Right cardiac atrium (tissue), 5 donors: ENCODE measurements around the gene KLHL17. TPM values are rescaled to one million over a fixed set of nuclear protein-coding genes. Genes with fewer than 3 reads are reported as not detected.

Experiments used
- ATAC-seq, 2 donors: fragments of 200-7000 bp; cut with Tn5 transposase; one replicate each; pipeline versions ENCODE4 v1.8.0 to v1.9.1; 2020; ENCODE audit warnings: moderate library complexity in 2 of 2, mild to moderate bottlenecking in 1 of 2
- DNase-seq, 3 donors: peaks; one replicate each; pipeline ENCODE4 v3.0.0-alpha.2; 2020
- H3K27ac ChIP-seq: one replicate; pipeline ENCODE4 v1.5.1; 2013; ENCODE audit warnings: mild to moderate bottlenecking, low read length, control low read depth, moderate library complexity
- H3K27me3 ChIP-seq: one replicate; pipeline ENCODE4 v1.6.1; 2013; ENCODE audit not compliant: control insufficient read depth, insufficient read depth
- H3K4me1 ChIP-seq: one replicate; pipeline ENCODE4 v1.6.1; 2013; ENCODE audit warnings: low read length; ENCODE audit not compliant: control insufficient read depth, insufficient read depth
- H3K4me3 ChIP-seq: one replicate; pipeline ENCODE4 v1.5.1; 2013; ENCODE audit warnings: low read length, control low read depth
- H3K9me3 ChIP-seq: one replicate; pipeline ENCODE4 v1.6.1; 2013; ENCODE audit warnings: low read length; ENCODE audit not compliant: control insufficient read depth
- WGBS: extraction: QIAGEN DNeasy Blood & Tissue Kit; methylation state at CpG from one replicate; pipeline ENCODE4 v1.1.7; 2013; 5-methylcytosine and 5-hydroxymethylcytosine counted together
- intact Hi-C, 4 donors: fragments of 100-400 bp; cut with DNase I; formaldehyde crosslinking; loops; one replicate each; pipeline versions ENCODE4 v1.11.0 to v1.14.0; 2022 to 2023
- long read RNA-seq, 4 donors: library from polyadenylated mRNA; unstranded; transcript quantifications; one replicate each; pipeline ENCODE4 v2.0.0, GENCODE V29; 2020 to 2021
- polyA plus RNA-seq: library from polyadenylated mRNA; stranded (reverse); fragments of 200-250 nt; gene quantifications from one replicate; pipeline ENCODE4 v1.2.3, GENCODE V29; 2013
- total RNA-seq, 4 donors: library from RNA; stranded (reverse); fragmentation: NEBNext Ultra II Directional; extraction: Animal tissue kit (Norgen Biotek cat#: 25700); gene quantifications; one replicate each; pipeline ENCODE4 v1.2.1, GENCODE V29; 2021
- donor health status: healthy with polysubstance abuse.
- donor health status: DM: no; HTN: yes; CAD: no.
- donor health status: DM: no; HTN: no; CAD: no.
- donor health status: DM: no; HTN: yes; CAD: no; lungs with severe emphysema.
- donor health status: DM: yes; HTN: yes; CAD: no.

Gene KLHL17
- 1 to 10 TPM; 5.0 to 9.7 (median 6.6) TPM for total RNA-seq
- polyA plus RNA-seq = 5.3 TPM
- long read RNA-seq, donor 1, transcript KLHL17-201 (12 exons, 2,560 nt) = major isoform, 5 of 14 reads
- long read RNA-seq, donor 1, partial matches to known transcripts = 3 of 14 reads
- long read RNA-seq, donor 1, other reads (novel, unspliced or antisense) = 6 of 14 reads
- long read RNA-seq, donor 2, partial matches to known transcripts = 2 of 15 reads
- long read RNA-seq, donor 2, other reads (novel, unspliced or antisense) = 9 of 15 reads
- long read RNA-seq, donor 3, partial matches to known transcripts = 2 of 2 reads
- long read RNA-seq, donor 3, other reads (novel, unspliced or antisense) = 0 of 2 reads
- long read RNA-seq, donor 4, partial matches to known transcripts = 3 of 9 reads
- long read RNA-seq, donor 4, other reads (novel, unspliced or antisense) = 5 of 9 reads

GRCh38 chr1:960363-961131 is at the start of gene KLHL17:
Gene KLHL17 (plus strand): TSS chr1:960584. CDS start chr1:960694, 110 bp downstream.
- peak; percentile 50 to 51 for ATAC-seq
- H3K4me1 ChIP-seq = no peaks in the 10 kb centered on the region
- H3K27me3 ChIP-seq = no peaks in the 10 kb centered on the region
- H3K9me3 ChIP-seq = no peaks in the 10 kb centered on the region
- no peak within 1 kb of the TSS for H3K27ac ChIP-seq
- under 1% methylated on average over 101 of the region's 109 CpGs for WGBS
- peak; percentile 82 to 92 (median 91) for DNase-seq
- intact Hi-C loops = no loop called here
- H3K4me3 ChIP-seq = peak within 1 kb of the TSS; percentile 92

GRCh38 chr1:910881-911721 is 49.3 kb upstream of the KLHL17 start:
- H3K4me3 ChIP-seq = no peak overlapping the region
- ATAC-seq (no peak), DNase-seq (peak; percentile 13 to 61 (median 37))
- intact Hi-C loops = no loop called here
- H3K27me3 ChIP-seq = no peaks in the 10 kb centered on the region
- WGBS = 61% methylated on average over 25 of the region's 25 CpGs
- H3K9me3 ChIP-seq = no peaks in the 10 kb centered on the region
- H3K27ac ChIP-seq = no peak overlapping the region
- peaks cover 6% of the 10 kb centered on the region for H3K4me1 ChIP-seq

- DNase-seq (peak in 1 of 3 donors; percentile 46), ATAC-seq (no peak)
- intact Hi-C loops = no loop called here
- peaks cover 2% of the 10 kb centered on the region for H3K4me1 ChIP-seq
- no peaks in the 10 kb centered on the region for H3K27me3 ChIP-seq
- H3K9me3 ChIP-seq = no peaks in the 10 kb centered on the region
- WGBS = 62% methylated on average over 15 of the region's 15 CpGs
- H3K4me3 ChIP-seq = no peak overlapping the region
- H3K27ac ChIP-seq = no peak overlapping the region
These were observed 48.3 kb upstream of the KLHL17 start for GRCh38 chr1:911875-912739.

GRCh38 chr1:912740-913301 is 47.6 kb upstream of the KLHL17 start:
- no peak overlapping the region for H3K27ac ChIP-seq
- peak; percentile 29 to 67 (median 61) for DNase-seq
- peaks cover 2% of the 10 kb centered on the region for H3K4me1 ChIP-seq
- 43% methylated on average over 24 of the region's 24 CpGs for WGBS
- no peaks in the 10 kb centered on the region for H3K27me3 ChIP-seq
- no peak for ATAC-seq
- no peak overlapping the region for H3K4me3 ChIP-seq
- intact Hi-C loops = no loop called here
- H3K9me3 ChIP-seq = no peaks in the 10 kb centered on the region

- intact Hi-C loops = no loop called here
- 73% methylated on average over 16 of the region's 16 CpGs for WGBS
- ATAC-seq (no peak), DNase-seq (peak in 2 of 3 donors; percentile 44 to 62)
- no peak overlapping the region for H3K4me3 ChIP-seq
- no peak overlapping the region for H3K27ac ChIP-seq
- no peaks in the 10 kb centered on the region for H3K9me3 ChIP-seq
- H3K27me3 ChIP-seq = no peaks in the 10 kb centered on the region
- peaks cover 2% of the 10 kb centered on the region for H3K4me1 ChIP-seq
These were observed 46.8 kb upstream of the KLHL17 start for GRCh38 chr1:913491-914130.

DNA sequence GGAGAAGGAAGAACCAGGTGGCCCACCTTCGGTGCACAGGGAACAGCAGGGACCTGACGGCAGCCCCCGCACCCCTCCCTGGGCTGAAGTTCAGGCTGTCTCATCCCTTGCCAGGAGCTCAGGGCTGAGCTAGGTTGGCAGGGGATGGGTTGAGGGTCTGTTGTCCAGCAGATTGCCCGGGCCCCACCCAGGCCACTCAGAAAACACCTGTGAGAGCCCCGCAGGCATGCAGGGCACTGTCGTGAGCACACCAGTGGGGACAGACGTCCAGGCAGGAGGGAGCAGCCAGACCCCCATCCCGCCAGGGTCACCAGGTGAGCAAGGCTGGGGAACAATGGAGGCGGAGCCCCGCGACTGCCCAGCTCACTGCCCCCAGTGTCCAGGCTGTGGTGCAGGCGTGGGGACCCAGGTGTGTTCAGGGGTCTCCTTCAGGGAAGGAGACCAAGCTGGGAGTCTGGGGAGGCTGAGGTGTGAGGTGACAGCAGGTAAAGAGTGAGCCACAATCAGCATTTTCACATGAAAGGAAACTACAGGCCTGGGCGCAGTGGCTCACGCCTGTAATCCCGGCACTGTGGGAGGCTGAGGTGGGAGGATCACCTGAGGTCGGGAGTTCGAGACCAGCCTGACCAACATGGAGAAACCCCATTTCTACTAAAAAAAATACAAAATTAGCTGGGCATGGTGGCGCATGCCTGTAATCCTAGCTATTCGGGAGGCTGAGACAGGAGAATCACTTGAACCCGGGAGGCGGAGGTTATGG is 46.1 kb upstream of the KLHL17 start:
- peak; percentile 14 to 59 (median 45) for DNase-seq
- Histone ChIP-seq H3K4me1 (peaks cover 2% of the 10 kb centered on the region), H3K27me3 (no peaks in the 10 kb centered on the region), H3K27ac (no peak overlapping the region), H3K9me3 (no peaks in the 10 kb centered on the region), H3K4me3 (no peak overlapping the region)
- intact Hi-C loops = no loop called here
- no peak for ATAC-seq
- 82% methylated on average over 21 of the region's 21 CpGs for WGBS

GRCh38 chr1:914891-915280 is 45.5 kb upstream of the KLHL17 start:
- DNase-seq = peak in 2 of 3 donors; percentile 30 to 33
- Histone ChIP-seq H3K27me3 (no peaks in the 10 kb centered on the region), H3K4me1 (peaks cover 2% of the 10 kb centered on the region), H3K27ac (no peak overlapping the region), H3K4me3 (no peak overlapping the region), H3K9me3 (no peaks in the 10 kb centered on the region)
- no peak for ATAC-seq
- WGBS = 70% methylated on average over 6 of the region's 6 CpGs
- intact Hi-C loops = no loop called here

GRCh38 chr1:915295-916172 is 44.9 kb upstream of the KLHL17 start:
- Histone ChIP-seq H3K27me3 (no peaks in the 10 kb centered on the region), H3K27ac (no peak overlapping the region), H3K4me1 (peaks cover 1% of the 10 kb centered on the region), H3K4me3 (no peak overlapping the region), H3K9me3 (no peaks in the 10 kb centered on the region)
- DNase-seq (peak in 2 of 3 donors; percentile 34 to 40), ATAC-seq (no peak)
- 79% methylated on average over 28 of the region's 28 CpGs for WGBS
- intact Hi-C loops = no loop called here
